NCI-H2171 (cell line): ENCODE results near the gene SGSM1.

Source experiments
- DNase-seq: peaks from one replicate; lab custom pipeline; 2025; lab: John Stamatoyannopoulos, UW

The SGSM1 gene

GRCh38 chr22:24805790-24806662, at the start of gene SGSM1:
Gene SGSM1, plus strand, starts transcription at chr22:24806211. Its CDS starts 115 bp downstream, at chr22:24806326.
- peak; percentile 85 for DNase-seq

GRCh38 chr22:24758164-24758799, 47.7 kb upstream of the SGSM1 start:
- peak; percentile 21 for DNase-seq

- no peak for DNase-seq
Measured at GRCh38 chr22:24759765-24760164, 46.2 kb upstream of the SGSM1 start.

DNA sequence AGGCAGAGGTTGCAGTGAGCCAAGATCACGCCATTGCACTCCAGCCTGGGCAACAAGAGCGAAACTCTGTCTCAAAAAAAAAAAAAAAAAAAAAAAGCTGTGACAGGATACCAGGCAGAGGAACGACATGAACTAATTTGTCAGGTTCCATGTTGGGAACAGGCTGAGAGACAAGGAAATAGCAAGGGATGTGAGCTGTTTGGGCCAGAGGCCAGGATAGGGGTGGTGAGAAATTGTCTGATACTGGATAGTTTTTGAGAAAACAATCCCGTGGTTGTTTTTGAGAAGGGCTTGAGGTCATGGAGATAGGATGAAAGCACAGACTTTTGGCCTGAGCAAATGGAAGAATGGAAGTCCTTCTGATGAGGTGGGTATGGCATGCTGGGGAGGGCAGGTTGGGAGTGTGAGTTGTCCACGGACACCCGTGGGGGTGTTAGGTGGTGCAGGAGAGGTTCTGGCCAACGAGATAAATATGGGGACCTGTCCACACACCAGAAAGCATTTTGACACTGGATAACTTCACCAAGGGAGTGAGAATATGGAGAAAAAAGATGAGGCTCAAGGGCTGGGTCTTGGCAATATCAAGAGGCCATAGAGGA, 45.2 kb upstream of the SGSM1 start:
- no peak for DNase-seq

DNA sequence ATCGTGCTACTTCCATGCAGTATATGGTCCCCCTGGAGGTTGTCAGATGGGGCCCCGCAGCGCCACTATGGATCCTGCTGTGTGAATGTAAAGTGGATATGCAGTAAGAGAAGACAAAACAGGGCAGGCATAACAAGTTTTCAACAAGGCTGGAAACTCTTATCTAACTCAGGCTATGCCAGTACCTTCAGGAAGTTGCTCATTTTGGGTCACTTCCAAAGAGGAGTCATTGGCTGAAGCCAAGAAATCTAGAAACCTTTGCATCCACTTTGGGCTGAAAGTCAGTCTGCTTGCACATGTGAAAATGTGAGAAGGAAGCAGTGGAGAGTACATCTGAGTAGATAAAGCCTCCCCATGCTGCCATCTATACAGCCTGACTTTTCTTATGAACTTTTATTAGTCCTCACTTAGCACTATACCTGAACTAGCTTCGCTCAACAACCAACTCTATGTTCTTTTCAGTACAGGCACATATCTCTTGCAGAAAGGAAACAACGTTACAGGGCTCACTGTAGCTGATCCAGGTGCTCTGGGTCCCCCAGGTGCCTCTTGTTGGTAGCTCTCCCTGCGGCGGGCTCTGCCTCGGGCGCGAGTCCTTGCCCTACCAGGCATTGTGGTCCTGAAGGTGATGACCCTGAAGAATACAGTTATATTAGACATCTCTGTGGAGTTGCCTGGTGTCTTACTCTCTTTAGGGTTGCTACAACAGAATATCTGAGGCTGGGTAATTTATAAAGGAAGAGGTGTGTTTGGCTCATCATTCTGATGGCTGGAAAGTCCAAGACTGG, 43.9 kb upstream of the SGSM1 start:
- no peak for DNase-seq

DNA sequence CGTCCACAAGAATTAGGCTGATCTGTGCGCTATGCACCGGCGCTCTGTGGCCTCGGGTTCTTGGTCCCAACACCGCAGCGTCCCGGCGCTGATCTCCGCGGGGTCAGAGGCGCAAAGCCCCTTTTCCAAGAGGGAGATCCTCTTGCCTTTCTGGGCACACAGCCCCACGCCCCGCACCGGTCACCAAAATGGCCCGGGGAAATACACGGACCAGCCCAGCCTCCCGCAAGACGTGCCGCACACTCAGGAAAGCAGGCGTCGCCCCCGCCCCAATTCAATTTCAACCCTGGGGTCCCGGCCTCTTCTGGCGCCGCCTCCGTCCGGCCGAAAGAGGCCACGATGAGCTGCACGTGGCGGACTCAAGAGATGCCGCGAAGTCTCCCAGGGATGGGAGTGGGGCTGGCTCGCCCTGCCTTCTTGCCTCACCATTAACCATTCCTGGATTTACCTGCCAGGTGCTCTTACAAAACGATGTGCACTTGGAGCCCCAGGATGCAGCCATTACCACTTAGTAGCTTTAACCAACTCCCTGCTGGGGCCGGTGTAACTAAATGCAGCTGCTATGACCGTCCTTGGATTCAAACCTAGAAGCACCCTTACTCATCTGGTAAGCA, 42.0 kb upstream of the SGSM1 start:
- DNase-seq, result no peak

DNA sequence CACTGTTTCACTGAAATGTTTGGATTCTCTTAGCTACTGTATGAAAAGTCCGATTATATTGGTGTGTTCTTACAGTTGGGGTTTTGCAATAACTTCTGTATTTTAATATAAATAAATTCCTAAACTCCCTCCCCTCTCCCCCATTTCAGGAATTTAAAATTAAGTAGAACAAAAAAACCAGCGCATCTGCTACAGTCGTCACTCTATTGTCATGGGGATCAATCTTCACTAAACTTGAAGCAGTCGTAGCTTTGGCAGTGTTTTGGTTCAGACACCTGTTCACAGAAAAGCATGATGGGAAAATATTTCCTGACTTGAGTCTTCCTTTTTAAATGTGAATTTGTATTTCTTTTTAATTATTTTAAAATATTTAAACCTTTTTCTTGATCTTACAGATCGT, 40.8 kb upstream of the SGSM1 start:
- DNase-seq, result no peak

GRCh38 chr22:24768537-24769374, 37.3 kb upstream of the SGSM1 start:
- DNase-seq, result peak; percentile 76

- DNase-seq, result peak; percentile 22
Measured at GRCh38 chr22:24772493-24773220, 33.4 kb upstream of the SGSM1 start.

GRCh38 chr22:24775769-24776492, 30.1 kb upstream of the SGSM1 start:
- no peak for DNase-seq

- DNase-seq, result no peak
Measured at GRCh38 chr22:24776525-24776924, 29.5 kb upstream of the SGSM1 start.

GRCh38 chr22:24789516-24789915, 16.5 kb upstream of the SGSM1 start:
- no peak for DNase-seq

DNA sequence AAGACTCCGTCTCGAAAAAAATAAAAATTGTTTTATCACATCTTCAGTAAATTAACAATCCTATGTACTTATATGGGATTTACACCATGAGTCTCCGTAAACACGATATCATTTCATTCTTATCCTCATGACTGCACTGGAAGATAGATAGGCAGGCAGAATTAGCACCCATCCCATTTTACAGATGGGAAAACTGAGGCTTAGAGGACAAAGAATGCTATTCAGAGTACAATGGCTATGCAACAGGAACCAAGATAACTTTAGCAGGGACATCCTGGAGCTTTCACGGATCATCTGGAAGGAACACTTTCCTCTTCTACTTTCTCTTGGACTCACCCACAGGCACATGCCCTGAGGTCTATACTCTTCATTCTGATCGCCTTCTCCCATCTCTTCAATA, 14.6 kb upstream of the SGSM1 start:
- DNase-seq, result no peak

GRCh38 chr22:24796056-24796455, 10.0 kb upstream of the SGSM1 start:
- DNase-seq, result no peak

DNA sequence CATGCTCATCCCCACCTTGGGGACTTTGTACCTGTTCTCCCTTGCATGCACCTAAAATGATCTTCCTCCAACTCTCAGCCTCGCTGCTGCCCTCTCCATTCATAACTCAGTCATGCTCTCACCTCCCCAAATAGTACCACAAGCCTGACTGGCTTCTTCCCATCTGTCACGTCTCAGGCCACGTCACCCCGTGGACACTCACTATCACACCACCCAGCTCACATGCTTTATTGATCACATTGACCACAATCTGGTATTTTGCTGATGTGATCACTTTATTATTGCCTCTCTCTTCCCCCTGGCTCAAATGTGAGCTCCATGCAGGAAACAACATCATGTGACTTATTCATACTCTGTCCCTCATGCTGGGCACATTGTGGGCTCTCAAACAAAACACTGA, 9.2 kb upstream of the SGSM1 start:
- DNase-seq, result no peak

GRCh38 chr22:24801901-24802465, 4.0 kb upstream of the SGSM1 start:
- DNase-seq, result no peak

DNA sequence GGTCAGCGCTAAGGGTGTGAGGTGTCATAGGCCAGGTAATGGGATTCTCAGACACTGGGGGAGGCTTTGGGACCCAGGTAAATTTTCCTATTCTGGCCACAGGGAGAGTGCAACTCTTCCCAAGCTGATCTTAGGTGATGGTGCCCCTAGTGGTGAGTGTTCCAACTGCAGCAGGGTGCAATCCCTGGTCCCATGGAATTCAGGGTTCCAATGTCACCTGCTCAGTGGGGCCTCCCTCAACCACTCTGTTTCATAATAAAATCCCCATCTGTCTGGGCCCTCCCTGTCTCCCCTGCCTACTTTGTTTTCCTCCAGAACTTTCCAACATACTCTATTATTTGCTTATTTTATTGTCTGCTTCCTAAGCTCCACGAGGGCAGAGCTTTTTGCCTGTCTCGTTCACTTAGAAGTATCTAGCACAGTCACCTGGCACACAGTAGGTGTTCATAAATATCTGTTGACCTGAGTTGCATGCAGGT, 2.9 kb upstream of the SGSM1 start:
- DNase-seq, result no peak

DNA sequence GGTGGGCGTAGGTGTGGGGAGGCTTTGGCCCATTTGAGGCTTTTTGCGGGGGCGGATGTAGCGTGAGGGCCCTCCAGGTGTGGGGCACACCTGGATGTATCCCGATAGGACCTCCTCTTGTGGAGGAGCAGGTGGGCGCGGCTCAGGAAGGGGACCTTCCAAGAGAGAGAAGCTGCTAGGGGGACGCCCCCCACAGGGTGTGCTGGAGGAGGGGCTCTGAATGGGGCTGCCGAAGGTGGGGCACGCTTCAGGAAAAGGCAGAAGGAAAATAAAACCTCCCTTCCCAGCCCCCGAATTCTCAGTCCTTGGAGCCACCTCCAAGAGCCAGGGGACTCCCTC, 621 bp downstream of the SGSM1 start:
- DNase-seq, result no peak

DNA sequence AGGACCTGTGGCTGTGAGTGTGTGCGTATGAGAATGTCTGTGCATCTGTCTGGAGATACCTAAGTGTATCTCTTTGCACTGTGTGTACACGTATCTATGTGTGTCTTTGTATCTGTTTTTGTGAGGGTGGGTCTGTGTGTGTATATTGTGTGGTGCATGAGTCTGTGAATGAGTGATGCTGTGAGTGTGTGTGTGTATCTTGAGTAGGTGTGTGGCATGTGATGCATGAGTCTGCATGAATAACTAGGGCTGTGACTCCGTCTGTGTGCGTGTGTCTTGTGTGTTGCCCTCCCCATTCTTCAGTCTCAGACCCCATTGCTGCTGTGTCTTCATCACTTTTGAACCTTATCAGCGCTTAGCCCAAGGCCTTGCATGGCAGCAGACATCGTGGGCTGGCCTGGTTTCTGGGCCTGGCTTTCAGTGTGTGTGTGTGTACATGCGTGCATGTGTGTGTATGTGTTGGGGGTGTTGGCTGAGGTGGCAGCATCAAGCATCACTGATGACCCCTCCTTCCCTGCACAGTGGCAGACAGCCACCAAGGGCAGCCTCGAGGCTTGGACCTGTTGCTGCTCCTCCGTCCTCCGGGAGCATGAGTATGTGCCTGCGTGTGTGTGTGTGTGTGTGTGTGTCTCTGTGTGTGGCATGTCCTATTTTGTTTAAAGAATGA, 1.4 kb downstream of the SGSM1 start:
- no peak for DNase-seq
